Measurements from ENCODE around the gene SSR1. TPM values are rescaled to one million over a fixed set of nuclear protein-coding genes. Genes with fewer than 3 reads are reported as not detected.

Gene SSR1
- total and polyA plus RNA-seq, 2 of the 13 experiments (the other 11 are each of a cell fraction or from before 2014, with no cell fraction given) = 203 to 243 TPM

DNA sequence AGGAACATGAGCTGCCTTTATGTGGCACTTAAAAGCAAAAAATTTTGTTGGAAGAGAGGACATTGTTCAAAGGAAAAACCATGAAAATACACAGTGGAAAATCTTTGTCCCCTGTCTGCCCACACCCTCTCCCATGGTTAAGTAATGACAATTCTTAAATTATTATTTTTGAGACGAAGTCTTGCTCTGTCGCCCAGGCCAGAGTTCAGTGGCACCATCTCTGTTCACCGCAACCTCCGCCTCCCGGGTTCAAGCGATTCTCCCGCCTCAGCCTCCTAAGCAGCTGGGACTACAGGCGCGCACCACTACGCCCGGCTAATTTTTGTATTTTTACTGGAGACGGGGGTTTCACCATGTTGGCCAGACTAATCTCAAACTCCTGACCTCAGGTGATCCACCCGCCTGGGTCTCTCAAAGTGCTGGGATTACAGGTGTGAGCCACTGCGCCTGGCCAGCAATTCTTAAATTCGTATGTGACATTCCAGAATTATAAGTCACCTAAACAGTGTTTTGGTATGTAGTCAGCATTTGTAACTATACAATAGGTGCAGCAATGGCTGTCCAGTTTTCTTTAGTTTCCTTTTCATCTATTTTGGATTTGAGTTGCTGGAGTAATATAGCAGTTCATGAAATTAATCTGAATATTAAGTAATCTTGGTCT is 636 bp upstream of the SSR1 start (continued):
- no peak for TF ChIP-seq ZNF430 (CRISPR knock-in tag; IDR thresholded peaks at IDR 0.05)
- TF ChIP-seq ISL2 (CRISPR knock-in tag; IDR thresholded peaks at IDR 0.05) = no peak
- TF ChIP-seq CEBPG (CRISPR knock-in tag; IDR thresholded peaks at IDR 0.05) = no peak
- TF ChIP-seq ZNF704 (CRISPR knock-in tag; IDR thresholded peaks at IDR 0.05; ENCODE audit: borderline replicate concordance) = no peak; the same call in 1 of the 2 replicates
- no peak for TF ChIP-seq ZNF564 (CRISPR knock-in tag; IDR thresholded peaks at IDR 0.05)
- TF ChIP-seq ZBTB38 (CRISPR knock-in tag; IDR thresholded peaks at IDR 0.05) = peak; percentile 81; the same call in 1 of the 2 replicates
- no peak for TF ChIP-seq MTF1 (CRISPR knock-in tag; IDR thresholded peaks at IDR 0.05)
- TF ChIP-seq HOXD1 (CRISPR knock-in tag; IDR thresholded peaks at IDR 0.05) = no peak
- 0 out of 2 replicates have a peak, but pooled peaks have one; percentile 6 for TF ChIP-seq ZNF501 (CRISPR knock-in tag; IDR thresholded peaks at IDR 0.05)
- TF ChIP-seq, protein P1, sequence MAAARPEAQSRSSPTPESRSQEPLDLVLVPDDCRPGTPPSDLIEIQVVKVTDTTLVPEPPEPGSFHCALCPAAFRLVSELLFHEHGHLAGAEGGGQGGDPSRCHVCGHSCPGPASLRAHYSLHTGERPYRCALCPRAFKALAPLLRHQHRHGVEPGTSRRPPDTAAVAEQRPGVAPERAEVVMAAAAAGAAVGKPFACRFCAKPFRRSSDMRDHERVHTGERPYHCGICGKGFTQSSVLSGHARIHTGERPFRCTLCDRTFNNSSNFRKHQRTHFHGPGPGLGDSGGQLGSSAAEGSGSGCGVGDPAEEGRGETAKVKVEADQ (CRISPR knock-in tag; IDR thresholded peaks at IDR 0.05; ENCODE audit: borderline replicate concordance) = no peak
- no peak for TF ChIP-seq HNF4A (CRISPR knock-in tag; IDR thresholded peaks at IDR 0.05)
- 0 out of 2 replicates have a peak, but pooled peaks have one; percentile 2 for TF ChIP-seq MBNL3 (CRISPR knock-in tag; conservative IDR thresholded peaks at IDR 0.05)
- TF ChIP-seq ZNF556 (CRISPR knock-in tag; IDR thresholded peaks at IDR 0.05; ENCODE audit: borderline replicate concordance) = no peak
- TF ChIP-seq TCF12 (IDR thresholded peaks at IDR 0.05) = no peak
- no peak for TF ChIP-seq TCF12 (CRISPR knock-in tag; IDR thresholded peaks at IDR 0.05)
- TF ChIP-seq ZFYVE20 (CRISPR knock-in tag; IDR thresholded peaks at IDR 0.05; ENCODE audit: borderline replicate concordance, low read depth) = no peak
- TF ChIP-seq DNMT3B (CRISPR knock-in tag; conservative IDR thresholded peaks at IDR 0.05) = 0 out of 2 replicates have a peak, but pooled peaks have one; percentile 8
- no peak for TF ChIP-seq HMG20A (CRISPR knock-in tag; IDR thresholded peaks at IDR 0.05; ENCODE audit: borderline replicate concordance)
- TF ChIP-seq, protein P2, sequence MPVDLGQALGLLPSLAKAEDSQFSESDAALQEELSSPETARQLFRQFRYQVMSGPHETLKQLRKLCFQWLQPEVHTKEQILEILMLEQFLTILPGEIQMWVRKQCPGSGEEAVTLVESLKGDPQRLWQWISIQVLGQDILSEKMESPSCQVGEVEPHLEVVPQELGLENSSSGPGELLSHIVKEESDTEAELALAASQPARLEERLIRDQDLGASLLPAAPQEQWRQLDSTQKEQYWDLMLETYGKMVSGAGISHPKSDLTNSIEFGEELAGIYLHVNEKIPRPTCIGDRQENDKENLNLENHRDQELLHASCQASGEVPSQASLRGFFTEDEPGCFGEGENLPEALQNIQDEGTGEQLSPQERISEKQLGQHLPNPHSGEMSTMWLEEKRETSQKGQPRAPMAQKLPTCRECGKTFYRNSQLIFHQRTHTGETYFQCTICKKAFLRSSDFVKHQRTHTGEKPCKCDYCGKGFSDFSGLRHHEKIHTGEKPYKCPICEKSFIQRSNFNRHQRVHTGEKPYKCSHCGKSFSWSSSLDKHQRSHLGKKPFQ (CRISPR knock-in tag; IDR thresholded peaks at IDR 0.05; ENCODE audit: insufficient replicate concordance) = no peak
- TF ChIP-seq TERF1 (CRISPR knock-in tag; IDR thresholded peaks at IDR 0.05) = no peak
- no peak for TF ChIP-seq ZNF615 (CRISPR knock-in tag; IDR thresholded peaks at IDR 0.05; ENCODE audit: borderline replicate concordance)
- TF ChIP-seq ONECUT2 (CRISPR knock-in tag; IDR thresholded peaks at IDR 0.05) = no peak
- TF ChIP-seq ZNF891 (CRISPR knock-in tag; IDR thresholded peaks at IDR 0.05) = no peak
- no peak for TF ChIP-seq ZNF33B (CRISPR knock-in tag; IDR thresholded peaks at IDR 0.05)
- no peak for TF ChIP-seq ZMYM3 (CRISPR knock-in tag; IDR thresholded peaks at IDR 0.05)
- TF ChIP-seq ZNF530 (CRISPR knock-in tag; IDR thresholded peaks at IDR 0.05; ENCODE audit: low read depth) = no peak
- TF ChIP-seq TSC22D2 (CRISPR knock-in tag; IDR thresholded peaks at IDR 0.05; ENCODE audit: borderline replicate concordance) = no peak
- no peak for TF ChIP-seq PHF20 (CRISPR knock-in tag; IDR thresholded peaks at IDR 0.05)
